H9 (cell line): ENCODE measurements around the gene MED31. TPM values are rescaled to one million over a fixed set of nuclear protein-coding genes. Genes with fewer than 3 reads are reported as not detected.

Source experiments
- DNase-seq: peaks from one replicate; pipeline ENCODE4 v3.0.0-alpha.2; 2017
- H2AFZ ChIP-seq: one replicate; pipeline ENCODE4 v1.6.1; 2013; ENCODE audit warnings: mild to moderate bottlenecking, low read length, control low read depth, moderate library complexity
- H2AK5ac ChIP-seq: 2 replicates; pipeline ENCODE4 v1.6.1; 2013; ENCODE audit warnings: low read length, control low read depth, mixed read lengths; ENCODE audit not compliant: insufficient read length
- H2BK120ac ChIP-seq: one replicate; pipeline ENCODE4 v1.6.1; 2013; ENCODE audit warnings: low read depth, mild to moderate bottlenecking, low read length, control low read depth, inconsistent platforms; ENCODE audit not compliant: poor library complexity, severe bottlenecking
- H2BK12ac ChIP-seq: 2 replicates; pipeline ENCODE4 v1.6.1; 2013; ENCODE audit warnings: low read length, control low read depth, mixed read lengths, low read depth; ENCODE audit not compliant: insufficient read length
- H2BK15ac ChIP-seq: 2 replicates; pipeline ENCODE4 v1.6.1; 2013; ENCODE audit warnings: low read depth, low read length, control low read depth
- H2BK20ac ChIP-seq: one replicate; pipeline ENCODE4 v1.6.1; 2013; ENCODE audit warnings: low read depth, mild to moderate bottlenecking, low read length, control low read depth, inconsistent platforms; ENCODE audit not compliant: poor library complexity, severe bottlenecking
- H2BK5ac ChIP-seq: 2 replicates; pipeline ENCODE4 v1.6.1; 2013; ENCODE audit warnings: low read length, control low read depth, mixed read lengths; ENCODE audit not compliant: insufficient read length
- H3K14ac ChIP-seq: 2 replicates; pipeline ENCODE4 v1.6.1; 2013; ENCODE audit warnings: low read length, control low read depth; ENCODE audit not compliant: insufficient read depth
- H3K18ac ChIP-seq: 2 replicates; pipeline ENCODE4 v1.6.1; 2013; ENCODE audit warnings: low read depth, mild to moderate bottlenecking, mixed read lengths, low read length, control low read depth; ENCODE audit not compliant: insufficient read length
- H3K23ac ChIP-seq: 2 replicates; pipeline ENCODE4 v1.6.1; 2013; ENCODE audit warnings: low read length, control low read depth, mixed read lengths, low read depth; ENCODE audit not compliant: insufficient read length
- H3K23me2 ChIP-seq: 2 replicates; pipeline ENCODE4 v1.6.1; 2013; ENCODE audit warnings: low read depth, mild to moderate bottlenecking, mixed read lengths, low read length, control low read depth; ENCODE audit not compliant: insufficient read length, poor library complexity, severe bottlenecking
- H3K27ac ChIP-seq: 2 replicates; pipeline ENCODE4 v1.5.1; 2013; ENCODE audit warnings: low read length, control low read depth, mixed read lengths, low read depth; ENCODE audit not compliant: insufficient read length
- H3K27me3 ChIP-seq: 2 replicates; pipeline ENCODE4 v1.6.1; 2013; ENCODE audit warnings: low read length, control low read depth, inconsistent platforms; ENCODE audit not compliant: insufficient read depth
- H3K4ac ChIP-seq: 2 replicates; pipeline ENCODE4 v1.6.1; 2013; ENCODE audit warnings: low read depth, mild to moderate bottlenecking, control low read depth, inconsistent platforms, low read length, moderate library complexity
- H3K4me1 ChIP-seq: 2 replicates; pipeline ENCODE4 v1.6.1; 2013; ENCODE audit warnings: low read length, control low read depth, inconsistent platforms; ENCODE audit not compliant: insufficient read depth
- H3K4me2 ChIP-seq: 2 replicates; pipeline ENCODE4 v1.6.1; 2013; ENCODE audit warnings: low read length, control low read depth, mixed read lengths; ENCODE audit not compliant: insufficient read length, insufficient read depth
- H3K56ac ChIP-seq: 2 replicates; pipeline ENCODE4 v1.6.1; 2013; ENCODE audit warnings: low read depth, mild to moderate bottlenecking, mixed read lengths, low read length, control low read depth; ENCODE audit not compliant: insufficient read length
- H3K79me1 ChIP-seq: 2 replicates; pipeline ENCODE4 v1.6.1; 2013; ENCODE audit warnings: low read depth, mild to moderate bottlenecking, moderate library complexity, low read length, control low read depth, inconsistent platforms; ENCODE audit not compliant: insufficient read depth, poor library complexity, severe bottlenecking
- H3K79me2 ChIP-seq: 2 replicates; pipeline ENCODE4 v1.6.1; 2013; ENCODE audit warnings: low read length, control low read depth, inconsistent platforms; ENCODE audit not compliant: insufficient read depth
- H3K9ac ChIP-seq: 2 replicates; pipeline ENCODE4 v1.6.1; 2013; ENCODE audit warnings: low read length, control low read depth, mixed read lengths; ENCODE audit not compliant: insufficient read length; ENCODE audit errors: extremely low read depth
- H3K9me3 ChIP-seq: one replicate; pipeline ENCODE4 v1.6.1; 2013; ENCODE audit warnings: low read depth, low read length, inconsistent platforms; ENCODE audit not compliant: control insufficient read depth
- H3T11ph ChIP-seq: one replicate; pipeline ENCODE4 v1.6.1; 2013; ENCODE audit warnings: mild to moderate bottlenecking, low read length, control low read depth, inconsistent platforms
- H4K20me1 ChIP-seq: one replicate; pipeline ENCODE4 v1.6.1; 2013; ENCODE audit not compliant: control insufficient read depth, insufficient read length, insufficient read depth
- H4K5ac ChIP-seq: 2 replicates; pipeline ENCODE4 v1.6.1; 2013; ENCODE audit warnings: low read depth, mild to moderate bottlenecking, mixed read lengths, low read length, control low read depth; ENCODE audit not compliant: insufficient read length
- H4K8ac ChIP-seq: replicated peaks from 2 replicates; pipeline ENCODE4 v1.6.1; 2013; ENCODE audit warnings: low read length, control low read depth, mixed read lengths, low read depth; ENCODE audit not compliant: insufficient read length
- H4K91ac ChIP-seq: 2 replicates; pipeline ENCODE4 v1.6.1; 2013; ENCODE audit warnings: low read depth, mild to moderate bottlenecking, moderate library complexity, mixed read lengths, low read length, control low read depth; ENCODE audit not compliant: insufficient read length
- H3K27ac Mint-ChIP-seq, 3 experiments: 2 replicates in 2 of 3; 3 replicates in 1 of 3; pipeline ENCODE4 v1.8.0; 2020 to 2021; ENCODE audit warnings: mixed read lengths in 3 of 3, mild to moderate bottlenecking in 1 of 3, moderate library complexity in 1 of 3
- H3K27me3 Mint-ChIP-seq: 2 replicates; pipeline ENCODE4 v1.8.0; 2021; ENCODE audit warnings: low read depth, mild to moderate bottlenecking, moderate library complexity, mixed read lengths
- H3K36me3 Mint-ChIP-seq, 3 experiments: 2 replicates in 2 of 3; 3 replicates in 1 of 3; pipeline ENCODE4 v1.8.0; 2020 to 2021; ENCODE audit warnings: low read depth in 3 of 3, mixed read lengths in 3 of 3; ENCODE audit not compliant: insufficient read depth in 1 of 3
- H3K4me1 Mint-ChIP-seq, 2 experiments: 2 replicates each; pipeline ENCODE4 v1.8.0; 2020; ENCODE audit warnings: mixed read lengths in 2 of 2
- H3K4me3 Mint-ChIP-seq, 2 experiments: 2 replicates in 1 of 2; 3 replicates in 1 of 2; pipeline ENCODE4 v1.8.0; 2020 to 2021; ENCODE audit warnings: mild to moderate bottlenecking in 2 of 2, mixed read lengths in 2 of 2, moderate library complexity in 1 of 2
- H3K9me3 Mint-ChIP-seq, 2 experiments: 2 replicates in 1 of 2; 3 replicates in 1 of 2; pipeline ENCODE4 v1.8.0; 2020; ENCODE audit warnings: mild to moderate bottlenecking in 2 of 2, mixed read lengths in 2 of 2, moderate library complexity in 1 of 2
- WGBS: extraction: QIAGEN DNeasy Blood & Tissue Kit; methylation state at CpG from one replicate; pipeline ENCODE4 v1.1.7; 2013; ENCODE audit warnings: missing lambda C conversion rate, low lambda C conversion rate, mixed read lengths; ENCODE audit not compliant: insufficient read length; ENCODE audit errors: extremely low coverage; 5-methylcytosine and 5-hydroxymethylcytosine counted together
- total RNA-seq: library from RNA; stranded (reverse); gene quantifications from 2 replicates; pipeline ENCODE4 v1.2.1, GENCODE V29; 2021
- TF ChIP-seq, protein P1 (sequence below): fragments of 200-600 bp; sonication (generic); conservative IDR thresholded peaks from 3 replicates; pipeline ENCODE4 v1.8.0; 2021; ENCODE audit warnings: antibody characterized with exemption, mild to moderate bottlenecking

The MED31 gene
- total RNA-seq, 1 experiment from 2014 or later, result 11.8 TPM

DNA sequence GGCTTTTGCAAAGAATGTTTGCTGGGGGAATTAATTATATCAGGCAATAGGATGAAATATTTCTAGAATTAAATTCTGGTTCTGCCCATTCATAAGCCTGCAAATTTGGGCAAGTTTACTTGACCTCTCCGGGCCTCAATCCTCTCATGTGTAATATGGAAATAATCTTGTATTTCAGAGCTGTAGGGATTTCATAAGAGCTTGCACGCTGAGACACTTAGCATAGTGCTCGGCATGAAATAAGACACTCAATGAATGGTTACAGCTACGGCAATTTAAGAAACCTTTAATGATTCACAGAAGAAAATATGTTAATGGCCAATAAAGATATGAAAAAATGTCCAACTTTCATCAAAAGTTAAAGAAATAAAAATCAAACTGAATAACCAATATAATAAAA lies 54.5 kb downstream of the MED31 start:
- WGBS, result no CpG with 5 or more reads among the region's 4 CpGs
- no peaks in the 10 kb centered on the region for H3K9me3 Mint-ChIP-seq

More for the DNA sequence above, 54.5 kb downstream of the MED31 start:
- H3K4me3 Mint-ChIP-seq, result no peak overlapping the region
- no peak overlapping the region for H2BK20ac ChIP-seq
- no peak overlapping the region for H2BK5ac ChIP-seq
- H3K27ac ChIP-seq, result no peak overlapping the region
- no peak overlapping the region for H4K8ac ChIP-seq
- H4K91ac ChIP-seq, result no peak overlapping the region
- H2AK5ac ChIP-seq, result no peak overlapping the region
- H3K36me3 Mint-ChIP-seq, result peaks cover 21 to 76% (median 45%) of the 10 kb centered on the region in 3 experiments; a peak in 6 of 7 replicates
- no peaks in the 10 kb centered on the region for H3K27me3 Mint-ChIP-seq
- peaks cover 1 to 7% of the 10 kb centered on the region in 2 experiments for H3K4me1 Mint-ChIP-seq
- no peak overlapping the region for H2BK12ac ChIP-seq
- H4K20me1 ChIP-seq, result no peaks in the 10 kb centered on the region
- H3K23me2 ChIP-seq, result no peaks in the 10 kb centered on the region
- no peaks in the 10 kb centered on the region for H3K79me1 ChIP-seq
- no peak overlapping the region for H3K18ac ChIP-seq
- H3K4me2 ChIP-seq, result no peak overlapping the region
- H3K27ac Mint-ChIP-seq, result no peak overlapping the region
- H3K56ac ChIP-seq, result no peak overlapping the region
- H3K14ac ChIP-seq, result no peak overlapping the region
- no peaks in the 10 kb centered on the region for H3K27me3 ChIP-seq
- H3K9ac ChIP-seq, result no peak overlapping the region
- H3T11ph ChIP-seq, result no peak overlapping the region
- H3K79me2 ChIP-seq, result no peaks in the 10 kb centered on the region
- no peak overlapping the region for H3K4ac ChIP-seq
- H2BK15ac ChIP-seq, result no peak overlapping the region
- no peak overlapping the region for H2BK120ac ChIP-seq
- no peak overlapping the region for H2AFZ ChIP-seq
- no peak overlapping the region for H4K5ac ChIP-seq
- no peak overlapping the region for H3K23ac ChIP-seq
- H3K4me1 ChIP-seq, result no peaks in the 10 kb centered on the region
- no peaks in the 10 kb centered on the region for H3K9me3 ChIP-seq
- TF ChIP-seq, protein P1, sequence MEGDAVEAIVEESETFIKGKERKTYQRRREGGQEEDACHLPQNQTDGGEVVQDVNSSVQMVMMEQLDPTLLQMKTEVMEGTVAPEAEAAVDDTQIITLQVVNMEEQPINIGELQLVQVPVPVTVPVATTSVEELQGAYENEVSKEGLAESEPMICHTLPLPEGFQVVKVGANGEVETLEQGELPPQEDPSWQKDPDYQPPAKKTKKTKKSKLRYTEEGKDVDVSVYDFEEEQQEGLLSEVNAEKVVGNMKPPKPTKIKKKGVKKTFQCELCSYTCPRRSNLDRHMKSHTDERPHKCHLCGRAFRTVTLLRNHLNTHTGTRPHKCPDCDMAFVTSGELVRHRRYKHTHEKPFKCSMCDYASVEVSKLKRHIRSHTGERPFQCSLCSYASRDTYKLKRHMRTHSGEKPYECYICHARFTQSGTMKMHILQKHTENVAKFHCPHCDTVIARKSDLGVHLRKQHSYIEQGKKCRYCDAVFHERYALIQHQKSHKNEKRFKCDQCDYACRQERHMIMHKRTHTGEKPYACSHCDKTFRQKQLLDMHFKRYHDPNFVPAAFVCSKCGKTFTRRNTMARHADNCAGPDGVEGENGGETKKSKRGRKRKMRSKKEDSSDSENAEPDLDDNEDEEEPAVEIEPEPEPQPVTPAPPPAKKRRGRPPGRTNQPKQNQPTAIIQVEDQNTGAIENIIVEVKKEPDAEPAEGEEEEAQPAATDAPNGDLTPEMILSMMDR, result no peak
- DNase-seq, result no peak
